GM15510 (cell line): Measurements from ENCODE around the gene TMEM178B.

ENCODE experiments used
- POLR2A ChIP-seq: IDR thresholded peaks from 3 replicates; pipeline ENCODE4 v1.6.1; 2011; ENCODE audit warnings: borderline replicate concordance; ENCODE audit not compliant: insufficient read length; ENCODE audit errors: extremely low read depth

Gene TMEM178B

GRCh38 chr7:141351175-141351574 lies 277.3 kb downstream of the TMEM178B start:
- TF ChIP-seq POLR2A: no peak

DNA sequence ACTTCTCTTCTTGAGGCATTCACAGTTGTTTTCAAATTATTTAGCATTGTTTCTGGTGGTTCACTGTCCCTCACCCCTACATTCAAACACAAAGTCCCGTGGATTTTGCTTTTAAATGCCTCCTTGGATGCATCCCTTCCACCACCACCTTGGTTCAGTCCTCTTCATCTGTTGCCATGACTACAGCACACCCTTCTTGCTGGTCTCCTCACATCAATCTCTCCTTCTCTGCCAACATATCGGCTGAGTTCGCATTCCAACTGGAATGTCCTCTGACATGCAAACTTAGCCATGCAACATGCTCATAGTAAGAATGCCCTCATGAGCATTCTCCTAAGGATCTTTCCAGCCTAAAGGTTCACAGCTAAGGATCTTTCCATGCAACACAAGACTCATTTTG lies 279.1 kb downstream of the TMEM178B start:
- TF ChIP-seq POLR2A: no peak

GRCh38 chr7:141354251-141354650 lies 280.4 kb downstream of the TMEM178B start:
- TF ChIP-seq POLR2A: no peak

- no peak for TF ChIP-seq POLR2A
Measured at GRCh38 chr7:141355032-141355431, 281.2 kb downstream of the TMEM178B start.

DNA sequence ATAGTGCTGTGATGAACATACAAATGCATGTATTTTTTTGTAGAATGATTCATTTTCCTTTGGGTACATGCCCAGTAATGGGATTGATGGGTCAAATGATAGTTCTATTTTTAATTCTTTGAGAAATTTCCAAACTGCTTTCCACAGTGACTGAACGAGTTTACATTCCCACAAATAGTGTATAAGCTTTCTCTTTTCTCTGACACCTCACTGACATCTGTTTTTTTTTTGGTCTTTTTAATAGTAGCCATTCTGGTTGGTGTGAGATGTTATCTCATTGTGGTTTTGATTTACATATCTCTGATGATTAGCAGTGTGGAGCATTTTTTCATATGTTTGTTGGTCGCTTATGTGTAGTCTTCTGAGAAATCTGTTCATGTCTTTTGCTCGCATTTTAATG lies 282.3 kb downstream of the TMEM178B start:
- TF ChIP-seq POLR2A: no peak

- no peak for TF ChIP-seq POLR2A
Measured at GRCh38 chr7:141358386-141358785, 284.5 kb downstream of the TMEM178B start.

- TF ChIP-seq POLR2A: no peak
Measured at GRCh38 chr7:141359262-141359661, 285.4 kb downstream of the TMEM178B start.

GRCh38 chr7:141359740-141360415 lies 286.0 kb downstream of the TMEM178B start:
- TF ChIP-seq POLR2A: no peak

- no peak for TF ChIP-seq POLR2A
Measured at GRCh38 chr7:141360416-141360760, 286.5 kb downstream of the TMEM178B start.

- no peak for TF ChIP-seq POLR2A
Measured at GRCh38 chr7:141360803-141361202, 286.9 kb downstream of the TMEM178B start.

DNA sequence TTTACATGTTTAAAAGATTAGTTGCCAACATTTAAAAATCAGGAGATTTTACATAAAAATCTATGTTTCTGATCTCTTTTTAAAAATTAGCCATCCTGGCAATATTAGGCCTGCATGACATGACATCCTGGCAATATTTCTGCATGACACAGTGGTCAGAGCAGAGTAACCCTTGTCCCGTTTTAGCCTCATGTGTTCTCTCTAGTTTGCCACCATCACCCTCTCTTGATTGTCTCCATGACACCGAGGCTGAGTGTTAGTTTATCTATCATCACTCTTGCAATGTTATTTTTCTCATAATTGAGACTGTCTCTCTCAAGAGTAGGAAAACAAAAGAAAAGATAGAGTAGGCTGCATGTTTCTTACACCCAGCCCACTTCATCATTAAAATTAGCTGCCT lies 287.6 kb downstream of the TMEM178B start:
- TF ChIP-seq POLR2A: no peak

DNA sequence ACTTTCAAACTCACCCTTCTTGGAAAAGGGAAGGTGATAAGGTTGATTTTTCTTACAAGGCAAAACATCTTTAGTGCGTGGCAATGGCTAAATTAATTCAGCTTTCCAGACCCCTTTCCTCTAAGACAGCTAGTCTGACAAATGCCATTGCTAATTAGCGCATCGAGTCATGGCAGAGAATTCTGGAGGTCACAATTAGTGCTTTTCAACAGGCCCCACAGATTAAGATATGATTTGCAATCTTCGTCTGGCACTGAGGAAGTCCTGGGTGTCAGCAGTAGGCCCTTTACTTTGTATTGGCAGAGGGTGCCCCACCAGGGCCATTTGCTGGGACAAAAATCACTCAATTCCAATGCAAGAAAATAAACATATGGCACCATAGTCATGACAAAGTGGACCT lies 288.1 kb downstream of the TMEM178B start:
- TF ChIP-seq POLR2A: no peak

DNA sequence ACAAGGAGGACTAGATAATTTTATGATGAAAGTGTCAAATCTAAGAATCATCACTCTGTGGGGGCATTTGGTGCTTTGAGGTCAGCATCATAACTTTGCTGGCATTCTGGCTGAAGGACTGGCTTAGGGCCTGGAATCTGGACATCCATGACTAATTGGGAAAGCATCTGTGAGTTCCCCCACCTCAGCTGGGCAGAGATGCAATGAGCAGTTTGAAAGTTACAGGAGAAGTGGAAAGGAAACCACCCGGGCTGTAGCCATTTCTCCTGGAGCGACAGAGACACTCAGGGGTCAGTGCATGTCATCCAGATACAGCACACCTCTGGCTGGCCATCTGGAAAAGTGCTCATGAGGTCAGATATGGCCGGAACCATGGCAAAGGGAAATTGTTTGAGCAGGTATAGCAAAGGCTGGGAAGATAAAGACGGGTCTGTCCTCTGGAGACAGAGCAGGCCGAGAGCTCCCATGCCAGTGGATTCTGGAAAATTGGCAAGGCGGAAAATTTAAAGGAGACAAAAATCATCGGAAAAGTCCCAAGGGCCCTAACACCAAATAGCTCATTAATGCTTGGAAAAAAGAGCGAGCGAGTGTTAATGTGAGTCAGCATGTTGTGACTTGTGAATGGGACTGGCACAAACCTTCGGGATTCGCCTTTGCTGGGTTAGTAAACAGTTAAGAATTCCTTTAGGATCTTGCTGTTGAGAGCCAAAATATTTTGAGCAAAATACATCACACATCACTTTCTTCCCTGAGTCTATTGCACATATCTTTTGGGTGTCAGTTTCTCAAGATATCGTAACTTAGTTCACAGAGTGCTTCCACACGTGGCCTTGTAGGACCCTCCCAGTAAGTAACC lies 288.9 kb downstream of the TMEM178B start:
- no peak for TF ChIP-seq POLR2A

DNA sequence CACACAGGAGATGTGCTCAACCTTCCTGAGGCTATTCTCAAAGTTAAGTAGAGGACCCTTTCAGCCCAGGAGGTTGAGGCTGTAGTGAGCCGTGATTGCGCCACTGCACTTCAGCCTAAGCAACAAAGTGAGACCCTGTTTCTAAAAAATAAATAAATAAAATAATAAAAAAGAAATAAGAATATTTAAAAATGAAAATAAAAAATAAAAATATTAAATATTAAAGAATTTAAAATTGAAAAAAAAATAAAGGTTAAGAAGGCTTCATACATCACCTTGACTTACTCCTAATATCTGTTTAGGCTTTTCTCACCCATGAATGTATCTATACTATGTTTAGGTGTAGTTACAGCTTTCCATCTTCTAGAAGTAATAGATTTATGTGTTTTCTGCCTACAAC lies 289.9 kb downstream of the TMEM178B start:
- no peak for TF ChIP-seq POLR2A

DNA sequence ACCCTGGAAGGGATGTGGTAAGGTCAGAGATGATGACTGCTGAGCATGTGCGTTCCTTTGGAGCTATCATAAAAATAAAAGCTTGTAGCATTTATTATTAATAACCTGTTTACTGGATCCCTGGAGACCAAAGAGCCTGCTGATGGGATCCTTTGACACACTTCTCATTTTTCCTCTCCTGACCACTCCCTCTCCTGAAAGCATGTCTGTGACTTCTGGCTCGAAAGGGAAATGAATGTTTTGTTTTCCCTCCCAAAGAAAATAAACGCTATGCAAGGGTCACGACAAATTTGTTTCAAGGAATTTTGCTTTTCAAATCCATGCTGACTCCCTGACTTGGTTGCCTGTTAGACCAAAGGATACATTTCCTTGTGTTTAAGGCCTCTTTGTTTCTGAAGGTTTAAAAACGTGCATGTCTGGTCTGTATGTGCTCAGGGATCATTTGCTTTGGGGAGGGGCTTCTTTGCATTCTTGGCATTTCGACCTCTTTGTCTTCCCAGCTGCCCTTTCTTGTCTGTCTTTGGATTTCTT lies 292.3 kb downstream of the TMEM178B start:
- no peak for TF ChIP-seq POLR2A

- TF ChIP-seq POLR2A: no peak
Measured at GRCh38 chr7:141369422-141369821, 295.6 kb downstream of the TMEM178B start.
